ENCODE measurements around the gene CCDC178. TPM values are rescaled to one million over a fixed set of nuclear protein-coding genes. Genes with fewer than 3 reads are reported as not detected.
A peak's percentile ranks its signal among the peaks of the same experiment; 100 is the strongest.

Gene CCDC178
- total RNA-seq, 1 donor from 2014 or later, result 0.53 TPM

DNA sequence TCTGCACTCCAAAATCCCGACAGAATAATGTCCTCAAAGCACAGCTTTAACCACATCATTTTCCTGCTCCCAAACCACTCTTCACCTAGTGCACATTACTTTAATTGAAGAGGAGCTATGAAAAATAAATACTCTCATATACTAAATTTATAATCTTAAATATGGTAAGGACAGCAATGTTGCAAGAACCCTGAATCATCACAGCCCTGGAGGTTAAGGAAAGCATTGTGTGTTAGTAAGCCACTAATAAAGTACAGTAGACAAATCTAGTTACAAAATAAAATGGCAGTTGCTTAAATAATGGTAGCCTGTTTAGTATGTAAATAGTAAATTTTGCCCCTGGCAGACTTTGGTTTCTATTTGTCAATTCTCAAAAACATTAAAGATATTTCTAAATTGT is 27.0 kb upstream of the CCDC178 start:
- Histone ChIP-seq H3K27me3 (ENCODE audit: control insufficient read depth, insufficient read depth, low read length) (peaks cover 2% of the 10 kb centered on the region), H3K4me3 (ENCODE audit: low read depth, low read length) (no peak overlapping the region), H3K36me3 (ENCODE audit: control insufficient read depth, insufficient read depth, low read length) (no peaks in the 10 kb centered on the region)
- FAIRE-seq, result no peak
- peak; percentile 28 for DNase-seq (ENCODE audit: low read depth)
- no peak for TF ChIP-seq CTCF (IDR thresholded peaks at IDR 0.05; ENCODE audit: insufficient read depth, low read length, severe bottlenecking)

DNA sequence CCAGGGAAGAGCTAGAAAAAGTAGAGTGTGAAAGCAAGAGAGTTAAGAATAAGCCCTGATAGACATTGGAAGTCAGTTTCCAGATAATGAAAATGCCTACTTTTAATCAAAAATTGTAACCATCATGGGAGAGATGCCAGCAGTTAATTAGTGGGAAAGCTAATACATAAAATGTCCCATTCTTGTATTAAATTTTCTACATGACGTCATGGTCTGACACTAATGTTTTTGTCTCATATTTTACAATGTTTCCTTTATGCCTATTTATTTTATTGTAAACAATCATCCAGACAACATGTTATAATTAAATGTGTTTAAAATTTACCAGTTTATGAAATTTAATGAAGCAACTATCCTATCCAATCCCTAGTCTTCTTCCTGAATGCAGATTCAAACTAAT is 26.3 kb upstream of the CCDC178 start:
- FAIRE-seq (no peak), DNase-seq (ENCODE audit: low read depth) (no peak)
- H3K27me3 ChIP-seq (ENCODE audit: control insufficient read depth, insufficient read depth, low read length), result no peaks in the 10 kb centered on the region
- H3K36me3 ChIP-seq (ENCODE audit: control insufficient read depth, insufficient read depth, low read length), result no peaks in the 10 kb centered on the region
- no peak for TF ChIP-seq CTCF (IDR thresholded peaks at IDR 0.05; ENCODE audit: insufficient read depth, low read length, severe bottlenecking)
- H3K4me3 ChIP-seq (ENCODE audit: low read depth, low read length), result no peak overlapping the region

- Histone ChIP-seq H3K4me3 (ENCODE audit: low read depth, low read length) (no peak overlapping the region), H3K27me3 (ENCODE audit: control insufficient read depth, insufficient read depth, low read length) (no peaks in the 10 kb centered on the region), H3K36me3 (ENCODE audit: control insufficient read depth, insufficient read depth, low read length) (no peaks in the 10 kb centered on the region)
- no peak for DNase-seq (ENCODE audit: low read depth)
- TF ChIP-seq CTCF (IDR thresholded peaks at IDR 0.05; ENCODE audit: insufficient read depth, low read length, severe bottlenecking), result no peak
- FAIRE-seq, result no peak
Observed at GRCh38 chr18:33460681-33461080, 20.2 kb upstream of the CCDC178 start.

DNA sequence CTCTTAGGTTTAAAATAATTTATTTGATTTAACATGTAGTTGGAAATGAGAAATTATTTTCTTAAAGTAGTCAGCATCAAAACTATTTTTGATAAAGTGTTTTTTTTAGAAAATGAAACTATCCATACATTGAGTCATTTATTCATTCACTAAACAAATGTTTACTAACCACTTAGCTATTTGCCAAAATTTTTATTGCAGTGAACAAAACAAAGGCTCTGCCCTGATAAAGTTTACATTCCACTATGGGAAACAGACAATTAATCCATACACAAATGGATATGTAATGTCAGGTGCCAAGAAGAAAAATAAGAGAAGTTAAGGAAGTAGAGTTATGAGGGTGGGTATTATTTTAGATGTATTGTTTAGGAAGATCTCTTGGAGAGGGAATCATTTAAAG is 19.1 kb upstream of the CCDC178 start:
- Histone ChIP-seq H3K27me3 (ENCODE audit: control insufficient read depth, insufficient read depth, low read length) (no peaks in the 10 kb centered on the region), H3K36me3 (ENCODE audit: control insufficient read depth, insufficient read depth, low read length) (no peaks in the 10 kb centered on the region), H3K4me3 (ENCODE audit: low read depth, low read length) (no peak overlapping the region)
- no peak for TF ChIP-seq CTCF (IDR thresholded peaks at IDR 0.05; ENCODE audit: insufficient read depth, low read length, severe bottlenecking)
- DNase-seq (ENCODE audit: low read depth) (no peak), FAIRE-seq (no peak)

- no peak overlapping the region for H3K4me3 ChIP-seq (ENCODE audit: low read depth, low read length)
Observed at GRCh38 chr18:33446604-33447003, 6.1 kb upstream of the CCDC178 start.

More at GRCh38 chr18:33446604-33447003, 6.1 kb upstream of the CCDC178 start:
- H3K36me3 ChIP-seq (ENCODE audit: control insufficient read depth, insufficient read depth, low read length), result no peaks in the 10 kb centered on the region
- TF ChIP-seq CTCF (IDR thresholded peaks at IDR 0.05; ENCODE audit: insufficient read depth, low read length, severe bottlenecking), result no peak
- DNase-seq (ENCODE audit: low read depth) (peak; percentile 12), FAIRE-seq (no peak)
- no peaks in the 10 kb centered on the region for H3K27me3 ChIP-seq (ENCODE audit: control insufficient read depth, insufficient read depth, low read length)
